BLaER1 treated with 17β-estradiol and CSF1 and Interleukin-3, amounts not matched to agents 10 nM and 100 nM (cell line): ENCODE data around the gene ATXN1.
A peak's percentile ranks its signal among the peaks of the same experiment; 100 is the strongest.

ENCODE experiments used
- H3K27ac ChIP-seq, 11 experiments: shearing (Covaris generic); formaldehyde crosslinking; 2 replicates each; pipeline ENCODE4 v1.8.1; 2022
- H3K27me3 ChIP-seq, 11 experiments: shearing (Covaris generic); formaldehyde crosslinking; 2 replicates each; pipeline ENCODE4 v1.8.1; 2022
- H3K36me3 ChIP-seq, 11 experiments: shearing (Covaris generic); formaldehyde crosslinking; 2 replicates each; pipeline ENCODE4 v1.8.1; 2022
- H3K4me1 ChIP-seq, 10 experiments: shearing (Covaris generic); formaldehyde crosslinking; 2 replicates each; pipeline ENCODE4 v1.8.1; 2022
- H3K4me2 ChIP-seq, 11 experiments: shearing (Covaris generic); formaldehyde crosslinking; 2 replicates each; pipeline ENCODE4 v1.8.1; 2022
- H3K4me3 ChIP-seq, 10 experiments: shearing (Covaris generic); formaldehyde crosslinking; 2 replicates each; pipeline ENCODE4 v1.8.1; 2022
- H3K9ac ChIP-seq, 11 experiments: shearing (Covaris generic); formaldehyde crosslinking; 2 replicates each; pipeline ENCODE4 v1.8.1; 2022
- H3K9me3 ChIP-seq, 11 experiments: shearing (Covaris generic); formaldehyde crosslinking; replicated peaks in 1 of 11; 2 replicates each; pipeline ENCODE4 v1.8.1; 2022
- H4K20me1 ChIP-seq, 11 experiments: shearing (Covaris generic); formaldehyde crosslinking; 2 replicates each; pipeline ENCODE4 v1.8.1; 2022
- Cebpa-rat ChIP-seq, 11 experiments: shearing (Covaris generic); IDR thresholded peaks; 2 replicates each; pipeline ENCODE4 v1.8.1; 2022

Gene ATXN1

DNA sequence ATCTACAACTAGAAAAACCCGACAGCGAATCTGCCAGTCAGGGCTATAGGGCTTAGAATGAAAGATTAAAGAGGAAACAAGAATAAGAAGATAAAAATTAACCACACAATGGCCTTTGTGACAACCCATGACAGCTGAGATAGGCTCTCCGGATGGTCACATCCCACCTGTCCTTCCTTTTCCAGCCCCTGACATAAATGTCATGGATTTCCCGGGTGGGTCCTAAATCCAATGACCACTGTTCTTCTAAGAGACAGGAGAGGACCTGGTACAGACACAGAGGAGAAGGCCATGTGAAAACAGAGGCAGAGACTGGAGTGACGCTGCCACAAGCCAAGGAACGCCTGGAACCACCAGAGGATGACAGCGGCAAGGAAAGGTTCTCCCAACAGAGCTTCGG is 41.8 kb downstream of the ATXN1 start:
- no peaks in the 10 kb centered on the region for H3K27me3 ChIP-seq
- peaks cover 0 to 22% (median 0%) of the 10 kb centered on the region in 11 experiments; a peak in 4 of 22 replicates for H3K36me3 ChIP-seq
- H3K9ac ChIP-seq, result no peak overlapping the region
- peak overlapping the region in 3 of 11 experiments; percentile 45 to 94 (median 80); a peak in 6 of 22 replicates for H3K4me2 ChIP-seq
- TF ChIP-seq Cebpa-rat (IDR thresholded peaks at IDR 0.05), result no peak
- H4K20me1 ChIP-seq, result peaks cover 0 to 50% (median 0%) of the 10 kb centered on the region in 11 experiments; a peak in 2 of 22 replicates
- H3K27ac ChIP-seq, result no peak overlapping the region
- no peak overlapping the region for H3K4me3 ChIP-seq
- H3K9me3 ChIP-seq, result no peaks in the 10 kb centered on the region
- peaks cover 0 to 86% (median 20%) of the 10 kb centered on the region in 10 experiments; a peak in 11 of 20 replicates for H3K4me1 ChIP-seq

DNA sequence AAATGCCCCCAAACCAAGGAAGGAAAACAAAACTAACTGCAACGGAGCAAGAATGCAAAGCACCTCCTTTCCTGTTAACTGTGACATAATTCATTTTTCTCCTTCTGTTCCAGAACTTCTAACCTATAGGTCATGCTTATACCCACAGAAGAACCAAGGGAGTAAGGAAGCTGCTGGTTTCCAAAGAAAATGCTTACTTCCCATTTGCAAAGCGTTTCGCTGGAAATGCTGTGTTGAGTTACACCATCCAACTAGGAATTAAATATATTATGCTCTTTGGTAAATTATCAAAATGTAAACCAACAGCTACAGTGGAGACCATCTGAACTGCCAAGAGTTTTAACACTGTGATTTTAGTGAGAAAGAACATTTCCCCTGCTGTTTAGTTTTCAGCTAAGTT is 42.9 kb downstream of the ATXN1 start:
- no peaks in the 10 kb centered on the region for H3K27me3 ChIP-seq
- H3K9ac ChIP-seq, result no peak overlapping the region
- H3K36me3 ChIP-seq, result peaks cover 0 to 22% (median 0%) of the 10 kb centered on the region in 11 experiments; a peak in 4 of 22 replicates
- no peaks in the 10 kb centered on the region for H3K9me3 ChIP-seq
- peaks cover 0 to 86% (median 22%) of the 10 kb centered on the region in 10 experiments; a peak in 18 of 20 replicates for H3K4me1 ChIP-seq
- H4K20me1 ChIP-seq, result peaks cover 0 to 49% (median 0%) of the 10 kb centered on the region in 11 experiments; a peak in 2 of 22 replicates
- no peak for TF ChIP-seq Cebpa-rat (IDR thresholded peaks at IDR 0.05)
- peak overlapping the region in 5 of 11 experiments; percentile 12 to 94 (median 45); a peak in 7 of 22 replicates for H3K4me2 ChIP-seq
- no peak overlapping the region for H3K4me3 ChIP-seq
- peak overlapping the region in 2 of 11 experiments; percentile 8; a peak in 2 of 22 replicates for H3K27ac ChIP-seq

DNA sequence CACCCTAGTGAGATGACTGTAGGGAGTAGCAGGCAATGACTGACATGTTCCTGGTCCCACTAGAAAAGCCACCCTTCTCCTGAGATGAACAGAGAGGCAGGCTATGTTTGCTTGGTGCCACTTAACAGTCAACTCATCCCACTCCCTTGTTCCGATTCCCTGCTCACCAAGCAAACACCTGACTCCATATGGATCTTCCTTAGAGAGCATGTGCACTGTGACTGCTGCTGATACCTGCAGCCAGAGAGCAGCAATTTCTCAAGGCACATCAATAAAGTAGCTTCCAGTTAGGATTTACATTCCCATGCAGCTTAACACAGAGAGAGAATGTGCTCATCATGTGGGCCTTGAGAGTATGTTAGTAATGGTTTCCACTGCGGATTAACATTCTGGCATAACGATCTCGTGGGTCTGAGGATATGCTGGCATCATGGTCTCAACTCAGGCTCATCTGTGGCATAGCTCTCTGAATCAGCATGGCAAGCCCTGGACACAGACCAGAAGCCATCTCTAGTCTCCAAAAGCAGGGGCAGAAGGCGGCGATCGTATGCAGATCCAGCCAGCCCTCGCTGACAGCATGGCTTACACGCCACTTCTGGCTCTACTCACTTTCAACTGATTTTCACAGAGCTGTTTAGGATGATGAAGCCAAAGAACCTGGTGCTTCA is 43.9 kb downstream of the ATXN1 start:
- peaks cover 0 to 47% (median 0%) of the 10 kb centered on the region in 11 experiments; a peak in 2 of 22 replicates for H4K20me1 ChIP-seq
- no peak overlapping the region for H3K9ac ChIP-seq
- H3K27me3 ChIP-seq, result no peaks in the 10 kb centered on the region
- peaks cover 0 to 22% (median 0%) of the 10 kb centered on the region in 11 experiments; a peak in 4 of 22 replicates for H3K36me3 ChIP-seq
- TF ChIP-seq Cebpa-rat (IDR thresholded peaks at IDR 0.05), result no peak
- H3K4me3 ChIP-seq, result no peak overlapping the region
- peaks cover 8 to 80% (median 30%) of the 10 kb centered on the region in 10 experiments; a peak in 19 of 20 replicates for H3K4me1 ChIP-seq
- peak overlapping the region in 1 of 11 experiments; percentile 2; a peak in 1 of 22 replicates for H3K27ac ChIP-seq
- H3K4me2 ChIP-seq, result peak overlapping the region in 3 of 11 experiments; percentile 77 to 94 (median 80); a peak in 6 of 22 replicates
- H3K9me3 ChIP-seq, result no peaks in the 10 kb centered on the region

DNA sequence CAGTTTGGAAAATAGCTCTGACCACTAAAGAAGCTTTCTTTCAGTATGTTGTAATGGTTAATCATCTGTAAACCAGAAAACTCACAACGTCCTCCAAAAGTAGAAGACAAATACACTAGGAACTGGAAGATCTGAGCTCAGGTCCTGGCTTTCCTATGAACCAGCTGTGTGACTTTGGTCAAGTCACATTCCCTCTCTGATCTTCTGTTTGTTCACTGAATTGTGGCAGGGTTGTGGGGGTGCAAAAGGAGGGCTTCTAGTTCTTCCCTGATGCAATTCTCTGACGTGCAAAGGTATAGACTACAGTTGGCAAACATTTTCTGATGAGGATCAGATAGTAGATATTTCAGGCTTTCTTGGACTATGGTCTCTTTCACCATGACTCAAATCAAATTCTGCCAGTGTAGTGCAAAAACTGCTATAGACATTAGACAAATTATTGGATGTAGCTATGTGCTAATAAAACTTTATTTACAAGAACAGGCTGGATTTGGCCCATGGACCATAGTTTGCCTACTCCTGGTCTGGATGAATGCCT is 44.9 kb downstream of the ATXN1 start:
- Histone ChIP-seq H3K4me3 (no peak overlapping the region), H3K9me3 (no peaks in the 10 kb centered on the region)

DNA sequence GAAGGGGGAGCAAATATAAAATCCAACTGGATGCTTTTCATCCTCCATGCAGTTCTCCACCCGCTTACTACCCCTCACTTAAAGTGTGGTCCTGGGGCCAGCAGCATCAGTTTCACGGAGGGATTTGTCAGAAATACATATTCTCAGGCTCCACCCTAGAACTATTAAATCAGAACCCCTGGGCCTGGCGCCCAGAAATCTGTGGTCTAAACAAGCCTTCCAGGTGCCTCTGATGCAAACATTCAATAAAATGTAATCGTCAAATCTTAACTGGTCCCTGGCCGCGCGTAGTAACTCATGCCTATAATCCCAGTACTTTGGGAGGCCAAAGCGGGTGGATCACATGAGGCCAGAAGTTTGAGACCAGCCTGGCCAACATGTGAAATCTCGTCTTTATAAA is 47.7 kb downstream of the ATXN1 start:
- Histone ChIP-seq H4K20me1 (peaks cover 0 to 20% (median 0%) of the 10 kb centered on the region in 11 experiments; a peak in 2 of 22 replicates), H3K9ac (peak overlapping the region in 10 of 11 experiments; percentile 59 to 89 (median 78); a peak in 20 of 22 replicates), H3K4me2 (peak overlapping the region in 10 of 11 experiments; percentile 36 to 94 (median 76); a peak in 20 of 22 replicates), H3K27ac (peak overlapping the region; percentile 50 to 96 (median 86)), H3K9me3 (no peaks in the 10 kb centered on the region), H3K27me3 (no peaks in the 10 kb centered on the region), H3K36me3 (peaks cover 0 to 14% (median 0%) of the 10 kb centered on the region in 11 experiments; a peak in 3 of 22 replicates), H3K4me1 (peaks cover 17 to 93% (median 39%) of the 10 kb centered on the region in 10 experiments; a peak in 19 of 20 replicates), H3K4me3 (no peak overlapping the region; a peak in 1 of 20 replicates)
- TF ChIP-seq Cebpa-rat (IDR thresholded peaks at IDR 0.05), result no peak

More for the DNA sequence above, 44.9 kb downstream of the ATXN1 start:
- peak overlapping the region in 5 of 11 experiments; percentile 7 to 94 (median 77); a peak in 7 of 22 replicates for H3K4me2 ChIP-seq
- peaks cover 0 to 22% (median 0%) of the 10 kb centered on the region in 11 experiments; a peak in 4 of 22 replicates for H3K36me3 ChIP-seq
- no peak overlapping the region for H3K9ac ChIP-seq
- peaks cover 0 to 43% (median 0%) of the 10 kb centered on the region in 11 experiments; a peak in 2 of 22 replicates for H4K20me1 ChIP-seq
- no peak for TF ChIP-seq Cebpa-rat (IDR thresholded peaks at IDR 0.05)
- H3K27ac ChIP-seq, result peak overlapping the region in 2 of 11 experiments; percentile 2 to 96; a peak in 1 of 22 replicates
- H3K4me1 ChIP-seq, result peaks cover 17 to 90% (median 40%) of the 10 kb centered on the region in 10 experiments; a peak in 19 of 20 replicates
- H3K27me3 ChIP-seq, result no peaks in the 10 kb centered on the region

DNA sequence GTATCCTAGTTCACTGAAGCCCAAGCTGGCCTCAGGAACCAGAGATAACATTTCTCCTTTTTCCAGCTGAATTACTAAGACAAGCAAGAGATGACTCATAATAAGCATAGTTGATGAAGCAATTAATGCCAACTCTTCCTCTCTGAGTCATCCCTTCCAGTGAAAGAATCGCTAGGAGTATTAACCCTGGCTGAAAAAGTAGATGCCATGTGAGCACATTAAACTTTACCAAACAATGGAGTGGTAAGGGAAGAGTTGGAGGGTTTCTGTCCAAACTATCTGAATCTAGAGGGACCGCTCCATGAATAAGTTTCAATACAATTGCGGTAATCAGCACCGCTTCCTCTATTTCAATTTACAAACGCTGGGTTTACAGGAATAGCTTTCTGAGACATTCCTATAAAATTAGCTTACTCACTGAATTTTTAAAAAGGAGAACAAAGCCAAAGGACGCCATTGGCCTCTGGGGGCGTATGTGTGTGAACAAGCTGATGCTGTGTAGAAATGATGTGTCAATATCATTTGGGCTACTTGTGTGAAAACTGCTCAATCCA is 48.3 kb downstream of the ATXN1 start:
- H3K9ac ChIP-seq, result peak overlapping the region; percentile 3 to 89 (median 74); a peak in 20 of 22 replicates
- peak overlapping the region; percentile 50 to 96 (median 86) for H3K27ac ChIP-seq
- H3K27me3 ChIP-seq, result no peaks in the 10 kb centered on the region
- peak overlapping the region in 5 of 10 experiments; percentile 38 to 53 (median 42); a peak in 7 of 20 replicates for H3K4me3 ChIP-seq
- H3K4me2 ChIP-seq, result peak overlapping the region; percentile 32 to 94 (median 74)
- H4K20me1 ChIP-seq, result peaks cover 0 to 16% (median 0%) of the 10 kb centered on the region in 11 experiments; a peak in 2 of 22 replicates
- no peaks in the 10 kb centered on the region for H3K9me3 ChIP-seq
- H3K4me1 ChIP-seq, result peaks cover 17 to 93% (median 36%) of the 10 kb centered on the region in 10 experiments; a peak in 19 of 20 replicates
- peak; percentile 40 to 95 (median 76); a peak in 19 of 22 replicates for TF ChIP-seq Cebpa-rat (IDR thresholded peaks at IDR 0.05)
- peaks cover 0 to 14% (median 0%) of the 10 kb centered on the region in 11 experiments; a peak in 3 of 22 replicates for H3K36me3 ChIP-seq

DNA sequence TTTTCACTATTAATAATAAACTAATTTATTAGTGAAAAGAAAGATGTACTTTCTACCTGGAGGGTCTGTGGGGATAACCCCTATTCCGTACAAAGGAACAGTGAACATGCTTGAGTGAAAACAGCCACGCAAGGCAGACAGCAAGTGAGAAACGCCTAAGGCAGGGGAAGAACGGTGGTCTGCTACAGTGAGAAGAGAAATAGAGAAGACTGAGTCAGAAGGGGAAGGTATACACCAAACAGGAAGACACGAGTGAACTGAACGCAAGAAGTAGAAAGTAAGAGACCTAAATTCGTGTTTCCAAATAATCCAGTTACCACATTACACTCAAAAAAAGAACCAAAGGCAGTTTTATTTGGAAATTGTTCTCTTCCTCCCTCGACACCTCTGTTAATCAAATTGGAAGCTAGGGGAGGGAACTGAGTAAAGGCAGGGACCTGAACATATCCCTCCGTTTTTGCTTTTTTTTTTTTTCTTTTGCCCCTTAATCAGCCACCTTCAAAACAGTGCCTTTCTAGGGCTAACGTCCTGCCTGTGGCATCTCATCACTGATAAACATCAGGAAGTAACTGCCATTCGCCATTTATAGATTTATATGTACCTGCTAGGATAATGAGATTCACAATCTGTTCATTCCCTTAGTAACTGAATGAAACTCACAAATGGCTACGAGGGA is 48.9 kb downstream of the ATXN1 start:
- peak overlapping the region in 6 of 10 experiments; percentile 31 to 53 (median 40); a peak in 10 of 20 replicates for H3K4me3 ChIP-seq
- H3K27me3 ChIP-seq, result no peaks in the 10 kb centered on the region
- H3K36me3 ChIP-seq, result peaks cover 0 to 11% (median 0%) of the 10 kb centered on the region in 11 experiments; a peak in 3 of 22 replicates
- no peak for TF ChIP-seq Cebpa-rat (IDR thresholded peaks at IDR 0.05)
- peaks cover 0 to 11% (median 0%) of the 10 kb centered on the region in 11 experiments; a peak in 2 of 22 replicates for H4K20me1 ChIP-seq
- peaks cover 19 to 93% (median 40%) of the 10 kb centered on the region in 10 experiments for H3K4me1 ChIP-seq
- H3K4me2 ChIP-seq, result peak overlapping the region; percentile 32 to 94 (median 74)
- H3K27ac ChIP-seq, result peak overlapping the region; percentile 50 to 96 (median 86)
- H3K9ac ChIP-seq, result peak overlapping the region; percentile 3 to 89 (median 74); a peak in 20 of 22 replicates
- no peaks in the 10 kb centered on the region for H3K9me3 ChIP-seq
